Cardiac muscle cell (in vitro differentiated cells and primary cell): Measurements from ENCODE around the gene GDE1. TPM values are rescaled to one million over a fixed set of nuclear protein-coding genes. Genes with fewer than 3 reads are reported as not detected.
A peak's percentile ranks its signal among the peaks of the same experiment; 100 is the strongest.

Experiments used
- DNase-seq, 2 donors: peaks; one replicate each; pipeline versions ENCODE4 v3.0.0 to v3.0.0-alpha.2; 2010 to 2017; ENCODE audit warnings: low read depth in 1 of 2, low spot score in 1 of 2
- H3K27ac ChIP-seq: fragments of 200-600 bp; sonication (generic); 2 replicates; pipeline ENCODE4 v1.5.1; 2016
- H3K27me3 ChIP-seq: fragments of 200-600 bp; sonication (generic); 2 replicates; pipeline ENCODE4 v1.6.0; 2016; ENCODE audit warnings: control low read depth
- H3K36me3 ChIP-seq: fragments of 200-600 bp; sonication (generic); 2 replicates; pipeline ENCODE4 v1.5.1; 2016; ENCODE audit warnings: control low read depth
- H3K4me1 ChIP-seq: fragments of 200-600 bp; sonication (generic); 2 replicates; pipeline ENCODE4 v1.8.1; 2017; ENCODE audit warnings: low read depth, mild to moderate bottlenecking, mixed run types
- H3K4me3 ChIP-seq: fragments of 200-600 bp; sonication (generic); 2 replicates; pipeline ENCODE4 v1.5.1; 2016; ENCODE audit warnings: mild to moderate bottlenecking
- H3K9me3 ChIP-seq: fragments of 200-600 bp; sonication (generic); 2 replicates; pipeline ENCODE4 v1.5.1; 2017; ENCODE audit warnings: low read depth, mild to moderate bottlenecking, control low read depth
- CTCF ChIP-seq: IDR thresholded peaks from 2 replicates; pipeline ENCODE4 v1.5.1; 2012; ENCODE audit warnings: low read depth, mild to moderate bottlenecking, low read length
- polyA plus RNA-seq: library from polyadenylated mRNA; unstranded; fragments of >200 nt; fragmentation: Nextera tagmentation; extraction: Ambion mirVana; gene quantifications from 2 replicates; pipeline ENCODE4 v1.2.1, GENCODE V29; 2016
- total RNA-seq: library from RNA; depleted of rRNA; stranded (reverse); fragments of >200 nt; gene quantifications from 2 replicates; pipeline ENCODE4 v1.2.3, GENCODE V29; 2016

The GDE1 gene
- total and polyA plus RNA-seq, 2 experiments from 2014 or later, result 52.7 to 84.6 TPM

- no peaks in the 10 kb centered on the region for H3K27me3 ChIP-seq
- no peaks in the 10 kb centered on the region for H3K36me3 ChIP-seq
- H3K4me1 ChIP-seq, result no peaks in the 10 kb centered on the region
- DNase-seq, result no peak
- no peak overlapping the region for H3K27ac ChIP-seq
- H3K4me3 ChIP-seq, result no peak overlapping the region
- no peak for TF ChIP-seq CTCF
- no peaks in the 10 kb centered on the region for H3K9me3 ChIP-seq
These were observed 36.3 kb downstream of the GDE1 start for GRCh38 chr16:19485611-19486010.

- H3K4me1 ChIP-seq, result no peaks in the 10 kb centered on the region
- no peak for TF ChIP-seq CTCF
- no peaks in the 10 kb centered on the region for H3K27me3 ChIP-seq
- no peak overlapping the region for H3K27ac ChIP-seq
- no peaks in the 10 kb centered on the region for H3K36me3 ChIP-seq
- no peak overlapping the region for H3K4me3 ChIP-seq
- no peak for DNase-seq
- no peaks in the 10 kb centered on the region for H3K9me3 ChIP-seq
These were observed 37.8 kb downstream of the GDE1 start for GRCh38 chr16:19484096-19484495.

DNA sequence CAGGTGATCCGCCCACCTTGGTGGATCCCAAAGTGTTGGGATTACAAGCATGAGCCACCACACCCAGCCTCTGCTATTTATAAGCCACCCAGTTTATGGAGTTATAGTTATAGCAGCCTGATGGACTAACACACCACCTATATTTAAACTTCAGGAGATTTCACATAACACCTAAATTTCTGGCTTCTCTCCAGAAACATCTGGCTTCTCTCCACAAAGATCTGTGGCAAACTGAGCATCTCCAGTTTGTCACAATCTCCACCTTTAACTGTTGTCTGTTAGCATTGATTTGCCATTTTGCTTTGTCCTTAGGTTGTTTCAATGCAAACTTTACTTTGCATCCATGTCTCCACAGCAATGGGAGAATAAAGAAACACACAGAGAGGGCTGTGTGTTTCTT lies 39.6 kb downstream of the GDE1 start:
- no peaks in the 10 kb centered on the region for H3K9me3 ChIP-seq
- no peak overlapping the region for H3K4me3 ChIP-seq
- no peak for TF ChIP-seq CTCF
- no peaks in the 10 kb centered on the region for H3K4me1 ChIP-seq
- H3K27ac ChIP-seq, result no peak overlapping the region
- DNase-seq, result no peak
- H3K36me3 ChIP-seq, result no peaks in the 10 kb centered on the region
- H3K27me3 ChIP-seq, result no peaks in the 10 kb centered on the region

GRCh38 chr16:19481769-19482168 lies 40.1 kb downstream of the GDE1 start:
- no peak overlapping the region for H3K27ac ChIP-seq
- H3K36me3 ChIP-seq, result no peaks in the 10 kb centered on the region
- H3K27me3 ChIP-seq, result no peaks in the 10 kb centered on the region
- DNase-seq, result no peak
- no peaks in the 10 kb centered on the region for H3K4me1 ChIP-seq
- TF ChIP-seq CTCF, result no peak
- no peak overlapping the region for H3K4me3 ChIP-seq
- H3K9me3 ChIP-seq, result no peaks in the 10 kb centered on the region

DNA sequence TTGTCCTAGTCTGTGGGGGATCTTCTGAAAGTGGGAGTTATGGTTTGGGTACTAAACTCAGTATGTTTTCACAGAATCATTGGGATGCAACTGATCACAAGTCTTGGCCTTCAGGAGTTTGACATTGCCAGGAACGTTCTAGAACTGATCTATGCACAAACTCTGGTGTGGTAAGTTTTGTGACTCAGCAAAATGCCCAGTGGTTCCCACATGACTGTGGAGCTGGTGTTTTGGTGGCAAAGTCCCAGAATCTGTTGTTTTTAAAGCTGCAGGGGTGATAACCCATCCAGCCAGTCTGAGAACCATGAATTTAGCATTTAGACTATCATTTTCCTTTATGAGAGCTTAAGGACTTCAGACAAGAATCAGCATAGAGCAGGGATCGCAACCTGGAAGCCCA lies 40.6 kb downstream of the GDE1 start:
- no peak for TF ChIP-seq CTCF
- no peaks in the 10 kb centered on the region for H3K27me3 ChIP-seq
- H3K36me3 ChIP-seq, result no peaks in the 10 kb centered on the region
- no peak overlapping the region for H3K27ac ChIP-seq
- DNase-seq, result peak in 1 of 2 donors; percentile 15
- no peaks in the 10 kb centered on the region for H3K4me1 ChIP-seq
- no peak overlapping the region for H3K4me3 ChIP-seq
- no peaks in the 10 kb centered on the region for H3K9me3 ChIP-seq

GRCh38 chr16:19479302-19479721 lies 42.6 kb downstream of the GDE1 start:
- Histone ChIP-seq H3K27ac (no peak overlapping the region), H3K36me3 (no peaks in the 10 kb centered on the region), H3K27me3 (no peaks in the 10 kb centered on the region), H3K4me3 (no peak overlapping the region), H3K4me1 (no peaks in the 10 kb centered on the region), H3K9me3 (no peaks in the 10 kb centered on the region)
- no peak for DNase-seq
- TF ChIP-seq CTCF, result no peak
